ENCODE data around the gene TMEM239. TPM values are rescaled to one million over a fixed set of nuclear protein-coding genes. Genes with fewer than 3 reads are reported as not detected.

The TMEM239 gene
- total RNA-seq, 1 donor from 2014 or later = not detected

DNA sequence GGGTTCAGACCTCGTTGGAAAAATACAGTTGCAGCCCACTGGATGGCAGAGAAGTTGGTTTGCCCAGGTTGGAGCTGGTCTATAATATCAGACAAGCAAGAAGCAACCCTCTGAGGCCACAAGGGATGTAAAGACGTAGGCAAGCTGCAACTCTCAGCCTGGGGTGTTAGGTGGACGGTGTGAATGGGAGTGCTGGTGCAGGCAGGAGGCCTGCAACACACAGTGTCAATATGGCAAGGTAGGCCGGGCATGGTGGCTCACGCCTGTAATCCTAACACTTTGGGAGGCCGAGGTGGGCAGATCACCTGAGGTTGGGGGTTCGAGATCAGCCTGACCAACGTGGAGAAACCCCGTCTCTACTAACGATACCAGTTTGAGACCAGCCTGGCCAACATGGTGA lies 34.9 kb downstream of the TMEM239 start:
- DNase-seq = no peak

DNA sequence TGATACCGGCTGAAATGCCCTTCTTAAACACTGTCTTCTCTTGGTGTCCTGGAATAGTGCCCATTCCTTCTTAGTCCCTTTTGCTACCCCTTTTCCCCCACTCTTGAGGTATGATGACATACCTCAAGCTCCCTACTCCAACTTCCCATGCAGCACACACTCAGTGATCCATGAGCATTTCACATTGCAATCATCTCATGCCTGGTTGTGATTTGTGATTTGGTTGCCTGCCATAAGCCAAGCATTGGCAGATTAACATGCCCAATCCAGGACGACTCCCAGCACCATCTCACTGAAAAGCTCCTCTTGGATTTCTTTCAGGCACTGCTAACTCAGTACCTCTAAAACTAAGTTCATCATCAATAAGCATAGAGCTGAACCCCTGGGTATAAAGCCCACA lies 42.4 kb downstream of the TMEM239 start:
- no peak for DNase-seq

DNA sequence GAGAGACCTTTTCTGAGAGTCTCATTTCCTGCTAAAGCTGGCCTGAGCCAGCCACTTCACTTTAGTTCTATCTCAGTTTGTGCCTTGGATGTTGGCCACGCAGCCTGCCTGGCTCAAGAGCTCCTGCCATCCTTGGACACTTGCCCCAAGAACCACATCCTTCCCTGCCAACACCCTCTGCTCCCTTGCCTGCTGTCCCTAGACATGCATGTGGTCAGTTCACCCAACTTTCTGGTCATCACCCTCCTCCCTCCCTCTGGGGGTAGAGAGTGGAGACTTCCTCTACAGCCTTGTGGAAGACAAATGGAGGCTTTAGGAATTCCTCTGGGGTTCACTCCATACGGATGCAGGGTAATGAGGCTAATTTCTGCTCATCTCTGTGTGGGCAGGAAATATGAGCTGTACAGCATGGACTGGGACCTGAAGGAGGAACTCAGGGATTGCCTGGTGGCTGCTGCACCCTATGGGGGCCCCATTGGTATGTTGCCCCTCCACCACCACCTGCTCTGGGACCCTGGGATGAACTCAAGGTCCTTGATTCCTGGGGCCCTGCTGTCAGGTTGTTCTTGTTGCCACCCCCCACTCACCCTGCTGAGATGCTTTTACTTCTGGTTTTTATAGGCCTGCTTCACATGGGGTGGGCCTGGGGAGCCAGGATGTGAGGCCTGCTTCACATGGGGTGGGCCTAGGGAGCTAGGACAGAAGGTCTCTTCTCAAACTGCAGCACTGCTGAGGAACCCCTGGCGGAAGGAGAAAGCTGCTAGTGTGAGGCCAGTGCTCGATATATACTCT lies 43.4 kb downstream of the TMEM239 start:
- DNase-seq = no peak

DNA sequence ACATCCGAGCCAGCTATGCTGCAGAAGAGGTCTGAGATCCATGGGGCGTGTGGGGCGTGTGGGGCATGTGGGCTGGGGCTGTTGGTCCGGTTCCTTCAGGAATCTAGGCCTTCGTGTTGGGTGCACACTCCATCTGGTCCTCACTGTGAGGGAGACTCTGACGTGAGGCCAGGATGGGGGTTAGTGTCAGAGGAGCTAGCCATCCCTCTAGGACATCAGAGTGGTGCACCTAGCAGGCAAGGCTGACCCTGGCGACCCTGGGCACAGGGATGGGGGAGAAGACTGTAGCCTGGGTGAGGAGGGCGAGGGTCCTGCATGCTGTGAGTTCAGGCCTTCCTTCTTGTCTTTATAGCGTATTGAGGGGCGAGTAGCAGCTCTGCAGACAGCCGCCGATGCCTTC lies 48.5 kb downstream of the TMEM239 start:
- DNase-seq = no peak

DNA sequence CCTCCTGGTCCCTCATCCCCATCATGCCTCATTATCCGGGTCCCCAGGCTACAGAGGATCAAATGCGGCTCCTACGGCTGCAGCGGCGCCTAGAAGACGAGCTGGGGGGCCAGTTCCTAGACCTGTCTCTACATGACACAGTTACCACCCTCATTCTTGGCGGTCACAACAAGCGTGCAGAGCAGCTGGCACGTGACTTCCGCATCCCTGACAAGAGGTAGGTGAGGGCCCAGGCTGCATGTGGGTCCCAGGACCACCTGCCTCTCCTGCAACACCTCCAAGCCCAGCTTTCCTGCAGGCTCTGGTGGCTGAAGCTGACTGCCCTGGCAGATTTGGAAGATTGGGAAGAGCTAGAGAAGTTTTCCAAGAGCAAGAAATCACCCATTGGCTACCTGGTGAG lies 48.9 kb downstream of the TMEM239 start:
- no peak for DNase-seq

DNA sequence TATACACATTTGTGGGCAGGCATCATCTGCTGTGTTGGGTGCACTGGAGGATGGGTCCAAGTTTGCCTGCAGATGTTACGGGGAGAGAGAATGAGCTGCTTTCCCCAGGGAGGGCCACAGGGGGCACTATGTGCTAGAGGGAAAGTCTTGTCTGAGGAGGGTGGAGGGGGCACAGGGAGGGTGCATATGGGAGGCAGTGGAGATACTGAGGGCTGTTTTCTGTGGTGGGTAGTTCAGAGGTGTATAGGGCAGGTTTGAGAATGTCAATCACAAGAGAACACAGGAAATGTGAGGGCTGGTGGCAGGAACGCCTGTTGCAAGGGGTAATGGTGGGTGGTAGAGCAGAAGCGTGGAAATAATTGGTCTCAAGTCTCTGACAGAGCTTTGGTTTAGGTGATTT lies 49.5 kb downstream of the TMEM239 start:
- no peak for DNase-seq

DNA sequence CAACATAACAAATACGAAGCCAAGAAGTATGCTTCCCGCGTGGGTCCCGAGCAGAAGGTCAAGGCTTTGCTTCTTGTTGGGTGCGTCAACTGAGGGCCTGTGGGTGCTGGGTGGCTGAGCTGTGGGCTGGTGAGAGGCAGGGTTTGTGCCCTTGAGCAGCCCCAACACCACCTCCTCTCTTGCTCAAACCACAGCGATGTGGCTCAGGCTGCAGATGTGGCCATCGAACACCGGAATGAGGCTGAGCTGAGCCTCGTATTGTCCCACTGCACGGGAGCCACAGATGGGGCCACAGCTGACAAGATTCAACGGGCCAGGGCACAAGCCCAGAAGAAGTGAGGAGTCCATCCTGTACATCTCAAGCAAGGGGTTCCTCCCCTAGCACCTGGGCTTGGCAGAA lies 50.1 kb downstream of the TMEM239 start:
- DNase-seq = no peak

DNA sequence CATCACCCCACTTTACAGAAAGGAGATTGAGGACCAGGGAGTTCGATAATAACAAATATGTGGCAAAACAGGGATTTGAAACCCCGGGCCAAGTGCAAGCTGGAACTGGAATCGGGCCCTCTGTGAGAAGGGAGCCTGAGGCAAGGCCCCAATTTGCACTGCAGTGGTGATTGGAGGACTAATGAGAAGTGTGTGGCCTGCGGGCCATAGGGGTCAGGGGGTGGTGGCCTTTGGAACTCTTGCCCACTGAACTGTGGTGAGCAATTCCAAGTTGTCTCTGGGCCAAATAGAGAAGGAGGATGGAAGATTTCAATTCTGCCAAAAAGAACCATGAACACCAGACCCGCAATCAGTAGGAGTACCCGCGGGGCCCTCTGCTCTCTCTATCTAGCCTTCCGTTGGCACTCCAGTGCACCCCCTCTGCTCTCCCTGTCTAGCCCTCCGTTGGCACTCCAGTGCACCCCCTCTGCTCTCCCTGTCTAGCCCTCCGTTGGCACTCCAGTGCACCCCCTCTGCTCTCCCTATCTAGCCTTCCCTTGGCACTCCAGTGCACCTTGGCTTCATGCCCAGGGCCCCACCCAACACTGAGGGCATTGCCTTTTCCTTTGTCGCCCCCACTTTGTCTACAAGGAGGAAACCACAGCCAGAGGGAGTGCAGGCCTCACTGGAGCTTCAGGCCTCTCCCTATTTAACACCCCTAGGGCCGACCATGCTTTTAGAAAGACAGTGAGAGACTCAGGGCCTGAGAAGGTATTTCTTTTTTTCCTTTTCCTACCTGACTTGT lies 51.1 kb downstream of the TMEM239 start:
- no peak for DNase-seq

Other genes with a start within 250 kb of the TMEM239 start
- 114 TPM for gene NOP56, start 163.7 kb upstream of the TMEM239 start, total RNA-seq
- gene IDH3B, start 152.1 kb upstream of the TMEM239 start, total RNA-seq = 51.6 TPM
- 10.5 TPM for gene EBF4, start 123.6 kb upstream of the TMEM239 start, total RNA-seq
- gene CPXM1, start 15.7 kb upstream of the TMEM239 start, total RNA-seq = 7.8 TPM
- gene C20orf141, start 1.4 kb upstream of the TMEM239 start, total RNA-seq = not detected
- gene PCED1A, start 24.3 kb downstream of the TMEM239 start, total RNA-seq = 22.0 TPM
- 51.3 TPM for gene VPS16, start 24.4 kb downstream of the TMEM239 start, total RNA-seq
- 216 TPM for gene PTPRA, start 57.1 kb downstream of the TMEM239 start, total RNA-seq
- not detected for gene GNRH2, start 227.3 kb downstream of the TMEM239 start, total RNA-seq
- gene MRPS26, start 229.7 kb downstream of the TMEM239 start, total RNA-seq = 36.0 TPM